ENCODE data around the gene NAGS.
"Not testable (repeated sequence)": the region's sequence is repeated elsewhere in the genome, so short reads cannot be mapped to it uniquely, and the experiment has no call there.

Gene NAGS

GRCh38 chr17:43978078-43978477 lies 26.3 kb upstream of the NAGS start:
- DNase-seq (ENCODE audit: low spot score in 2 of 2) (no peak), ATAC-seq (no peak)
- Mint-ChIP-seq H3K36me3 (no peaks in the 10 kb centered on the region), H3K4me1 (no peaks in the 10 kb centered on the region), H3K9me3 (no peaks in the 10 kb centered on the region), H3K27ac (no peak overlapping the region), H3K4me3 (no peak overlapping the region)

GRCh38 chr17:43979011-43979410 lies 25.4 kb upstream of the NAGS start:
- Mint-ChIP-seq H3K9me3 (no peaks in the 10 kb centered on the region), H3K4me1 (no peaks in the 10 kb centered on the region), H3K27ac (no peak overlapping the region), H3K36me3 (no peaks in the 10 kb centered on the region), H3K4me3 (no peak overlapping the region)
- ATAC-seq = no peak
- DNase-seq (ENCODE audit: low spot score in 2 of 2) = no peak

- Mint-ChIP-seq H3K36me3 (no peaks in the 10 kb centered on the region), H3K4me1 (peaks cover 4% of the 10 kb centered on the region), H3K27ac (no peak overlapping the region), H3K4me3 (no peak overlapping the region), H3K9me3 (no peaks in the 10 kb centered on the region)
- DNase-seq (ENCODE audit: low spot score in 2 of 2) = no peak
- ATAC-seq = no peak
Measured at GRCh38 chr17:43979671-43980070, 24.8 kb upstream of the NAGS start.

- no peak overlapping the region for H3K27ac Mint-ChIP-seq
- no peak overlapping the region for H3K4me3 Mint-ChIP-seq
- ATAC-seq (no peak), DNase-seq (ENCODE audit: low spot score in 2 of 2) (no peak)
- peaks cover 4% of the 10 kb centered on the region for H3K4me1 Mint-ChIP-seq
- H3K9me3 Mint-ChIP-seq = no peaks in the 10 kb centered on the region
- no peaks in the 10 kb centered on the region for H3K36me3 Mint-ChIP-seq
Measured at GRCh38 chr17:43982171-43982570, 22.3 kb upstream of the NAGS start.

GRCh38 chr17:43983196-43983514 lies 21.3 kb upstream of the NAGS start:
- H3K4me1 Mint-ChIP-seq = peaks cover 4% of the 10 kb centered on the region
- no peaks in the 10 kb centered on the region for H3K36me3 Mint-ChIP-seq
- H3K9me3 Mint-ChIP-seq = no peaks in the 10 kb centered on the region
- ATAC-seq (no peak), DNase-seq (ENCODE audit: low spot score in 2 of 2) (no peak)
- peak overlapping the region; percentile 39 for H3K4me3 Mint-ChIP-seq
- H3K27ac Mint-ChIP-seq = no peak overlapping the region

GRCh38 chr17:43983515-43984411 lies 20.7 kb upstream of the NAGS start:
- Mint-ChIP-seq H3K27ac (no peak overlapping the region), H3K4me3 (peak overlapping the region; percentile 39), H3K4me1 (peaks cover 4% of the 10 kb centered on the region), H3K9me3 (no peaks in the 10 kb centered on the region), H3K36me3 (no peaks in the 10 kb centered on the region)
- ATAC-seq (peak; percentile 39), DNase-seq (ENCODE audit: low spot score in 2 of 2) (no peak)

GRCh38 chr17:43984521-43984920 lies 19.9 kb upstream of the NAGS start:
- Mint-ChIP-seq H3K4me1 (peaks cover 4% of the 10 kb centered on the region), H3K4me3 (peak overlapping the region; percentile 39), H3K27ac (no peak overlapping the region)

GRCh38 chr17:43986225-43986981 lies 18.0 kb upstream of the NAGS start:
- no peak overlapping the region for H3K27ac Mint-ChIP-seq
- no peak for DNase-seq (ENCODE audit: low spot score in 2 of 2)
- no peaks in the 10 kb centered on the region for H3K36me3 Mint-ChIP-seq
- ATAC-seq = no peak
- H3K4me3 Mint-ChIP-seq = no peak overlapping the region
- no peaks in the 10 kb centered on the region for H3K9me3 Mint-ChIP-seq
- peaks cover 4% of the 10 kb centered on the region for H3K4me1 Mint-ChIP-seq

More at GRCh38 chr17:43984521-43984920, 19.9 kb upstream of the NAGS start:
- Mint-ChIP-seq H3K9me3 (no peaks in the 10 kb centered on the region), H3K36me3 (no peaks in the 10 kb centered on the region)
- ATAC-seq (no peak), DNase-seq (ENCODE audit: low spot score in 2 of 2) (no peak)

- no peak for DNase-seq (ENCODE audit: low spot score in 2 of 2)
- Mint-ChIP-seq H3K9me3 (no peaks in the 10 kb centered on the region), H3K27ac (no peak overlapping the region), H3K4me3 (no peak overlapping the region), H3K36me3 (no peaks in the 10 kb centered on the region), H3K4me1 (peaks cover 4% of the 10 kb centered on the region)
- ATAC-seq = no peak
Measured at GRCh38 chr17:43987131-43988021, 17.0 kb upstream of the NAGS start.

- no peaks in the 10 kb centered on the region for H3K36me3 Mint-ChIP-seq
- DNase-seq (ENCODE audit: low spot score in 2 of 2) (no peak), ATAC-seq (no peak)
- H3K4me1 Mint-ChIP-seq = peaks cover 4% of the 10 kb centered on the region
- H3K9me3 Mint-ChIP-seq = no peaks in the 10 kb centered on the region
- H3K4me3 Mint-ChIP-seq = no peak overlapping the region
- no peak overlapping the region for H3K27ac Mint-ChIP-seq
Measured at GRCh38 chr17:43988301-43988700, 16.1 kb upstream of the NAGS start.

- Mint-ChIP-seq H3K4me1 (peaks cover 5% of the 10 kb centered on the region), H3K27ac (no peak overlapping the region), H3K36me3 (no peaks in the 10 kb centered on the region), H3K9me3 (no peaks in the 10 kb centered on the region), H3K4me3 (no peak overlapping the region)
- DNase-seq (ENCODE audit: low spot score in 2 of 2) (no peak), ATAC-seq (no peak)
Measured at GRCh38 chr17:43992641-43993040, 11.8 kb upstream of the NAGS start.

- peak; percentile 64 to 83 for DNase-seq (ENCODE audit: low spot score in 2 of 2)
- peak overlapping the region; percentile 24 for H3K4me3 Mint-ChIP-seq
- ATAC-seq = peak; percentile 87
- peaks cover 5% of the 10 kb centered on the region for H3K4me1 Mint-ChIP-seq
- no peak overlapping the region for H3K27ac Mint-ChIP-seq
- no peaks in the 10 kb centered on the region for H3K9me3 Mint-ChIP-seq
- no peaks in the 10 kb centered on the region for H3K36me3 Mint-ChIP-seq
Measured at GRCh38 chr17:43994272-43995149, 9.9 kb upstream of the NAGS start.

GRCh38 chr17:43995150-43995471 lies 9.3 kb upstream of the NAGS start:
- no peak overlapping the region for H3K27ac Mint-ChIP-seq
- H3K4me1 Mint-ChIP-seq = peaks cover 5% of the 10 kb centered on the region
- H3K9me3 Mint-ChIP-seq = no peaks in the 10 kb centered on the region
- H3K4me3 Mint-ChIP-seq = peak overlapping the region; percentile 24
- H3K36me3 Mint-ChIP-seq = no peaks in the 10 kb centered on the region
- ATAC-seq (no peak), DNase-seq (ENCODE audit: low spot score in 2 of 2) (no peak)

- ATAC-seq; H3K4me3 Mint-ChIP-seq; H3K9me3 Mint-ChIP-seq; H3K27ac Mint-ChIP-seq; DNase-seq (ENCODE audit: low spot score in 2 of 2); H3K36me3 Mint-ChIP-seq: not testable (repeated sequence)
- peaks cover 13% of the 10 kb centered on the region for H3K4me1 Mint-ChIP-seq
Measured at GRCh38 chr17:43997180-43997579, 7.2 kb upstream of the NAGS start.

Data from stimulated activated effector memory CD8-positive, alpha-beta T cell treated with anti-CD3 and anti-CD28 coated beads, Interleukin-12 subunit alpha, Interleukin-12 subunit beta, amount 100 ng/mL, for 72 hours (primary cell).